Measurements from ENCODE around the gene FGGY. TPM values are rescaled to one million over a fixed set of nuclear protein-coding genes. Genes with fewer than 3 reads are reported as not detected.

Gene FGGY
- total and polyA plus RNA-seq, 4 donors, result 16.0 to 67.0 (median 43.4) TPM

DNA sequence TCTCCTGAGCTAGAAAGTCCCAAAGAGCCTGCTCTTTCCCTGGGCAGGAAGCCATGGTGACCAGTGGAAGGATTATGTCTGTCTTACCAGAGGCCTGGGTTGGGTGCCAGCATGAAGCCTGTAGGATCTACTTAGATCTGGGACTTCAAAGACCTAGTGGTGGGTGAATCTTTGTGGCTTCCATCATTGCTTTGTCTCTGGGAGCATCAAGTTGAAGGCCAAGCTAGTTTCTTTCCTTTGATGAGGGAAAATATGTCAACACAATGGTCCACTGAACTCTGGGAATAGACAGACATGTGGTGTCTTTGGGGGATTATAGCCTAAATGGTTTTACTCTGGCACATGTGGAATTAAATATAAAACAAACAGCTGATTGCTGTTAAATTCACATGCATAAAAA, 417.3 kb downstream of the FGGY start:
- Histone ChIP-seq H3K4me1 (ENCODE audit: control insufficient read depth in 4 of 4, insufficient read depth in 4 of 4, low read length in 3 of 4) (no peaks in the 10 kb centered on the region), H3K27me3 (ENCODE audit: control insufficient read depth in 4 of 4, insufficient read depth in 4 of 4, low read length in 3 of 4) (no peaks in the 10 kb centered on the region), H3K4me3 (ENCODE audit: low read depth in 1 of 3, low read length in 3 of 3) (no peak overlapping the region), H3K27ac (ENCODE audit: low read depth in 1 of 2, low read length in 2 of 2) (no peak overlapping the region), H3K9ac (ENCODE audit: low read depth in 1 of 2, low read length in 2 of 2) (no peak overlapping the region), H3K36me3 (ENCODE audit: control insufficient read depth in 4 of 4, insufficient read depth in 3 of 4, low read depth in 1 of 4, low read length in 3 of 4) (peaks cover 0 to 12% (median 0%) of the 10 kb centered on the region in 4 donors), H3K9me3 (ENCODE audit: control insufficient read depth in 4 of 4, low read length in 3 of 4) (no peaks in the 10 kb centered on the region)
- DNase-seq (ENCODE audit: low spot score), result no peak
- TF ChIP-seq, protein P1, sequence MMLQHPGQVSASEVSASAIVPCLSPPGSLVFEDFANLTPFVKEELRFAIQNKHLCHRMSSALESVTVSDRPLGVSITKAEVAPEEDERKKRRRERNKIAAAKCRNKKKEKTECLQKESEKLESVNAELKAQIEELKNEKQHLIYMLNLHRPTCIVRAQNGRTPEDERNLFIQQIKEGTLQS (IDR thresholded peaks at IDR 0.05), result no peak
- TF ChIP-seq HNF4G (IDR thresholded peaks at IDR 0.05) (no peak), EGR1 (IDR thresholded peaks at IDR 0.05; ENCODE audit: low read depth in 2 of 2) (no peak), TAF1 (conservative IDR thresholded peaks at IDR 0.05) (no peak)
- TF ChIP-seq, protein P2, sequence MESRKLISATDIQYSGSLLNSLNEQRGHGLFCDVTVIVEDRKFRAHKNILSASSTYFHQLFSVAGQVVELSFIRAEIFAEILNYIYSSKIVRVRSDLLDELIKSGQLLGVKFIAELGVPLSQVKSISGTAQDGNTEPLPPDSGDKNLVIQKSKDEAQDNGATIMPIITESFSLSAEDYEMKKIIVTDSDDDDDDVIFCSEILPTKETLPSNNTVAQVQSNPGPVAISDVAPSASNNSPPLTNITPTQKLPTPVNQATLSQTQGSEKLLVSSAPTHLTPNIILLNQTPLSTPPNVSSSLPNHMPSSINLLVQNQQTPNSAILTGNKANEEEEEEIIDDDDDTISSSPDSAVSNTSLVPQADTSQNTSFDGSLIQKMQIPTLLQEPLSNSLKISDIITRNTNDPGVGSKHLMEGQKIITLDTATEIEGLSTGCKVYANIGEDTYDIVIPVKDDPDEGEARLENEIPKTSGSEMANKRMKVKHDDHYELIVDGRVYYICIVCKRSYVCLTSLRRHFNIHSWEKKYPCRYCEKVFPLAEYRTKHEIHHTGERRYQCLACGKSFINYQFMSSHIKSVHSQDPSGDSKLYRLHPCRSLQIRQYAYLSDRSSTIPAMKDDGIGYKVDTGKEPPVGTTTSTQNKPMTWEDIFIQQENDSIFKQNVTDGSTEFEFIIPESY (IDR thresholded peaks at IDR 0.05), result no peak
- TF ChIP-seq, protein P3, sequence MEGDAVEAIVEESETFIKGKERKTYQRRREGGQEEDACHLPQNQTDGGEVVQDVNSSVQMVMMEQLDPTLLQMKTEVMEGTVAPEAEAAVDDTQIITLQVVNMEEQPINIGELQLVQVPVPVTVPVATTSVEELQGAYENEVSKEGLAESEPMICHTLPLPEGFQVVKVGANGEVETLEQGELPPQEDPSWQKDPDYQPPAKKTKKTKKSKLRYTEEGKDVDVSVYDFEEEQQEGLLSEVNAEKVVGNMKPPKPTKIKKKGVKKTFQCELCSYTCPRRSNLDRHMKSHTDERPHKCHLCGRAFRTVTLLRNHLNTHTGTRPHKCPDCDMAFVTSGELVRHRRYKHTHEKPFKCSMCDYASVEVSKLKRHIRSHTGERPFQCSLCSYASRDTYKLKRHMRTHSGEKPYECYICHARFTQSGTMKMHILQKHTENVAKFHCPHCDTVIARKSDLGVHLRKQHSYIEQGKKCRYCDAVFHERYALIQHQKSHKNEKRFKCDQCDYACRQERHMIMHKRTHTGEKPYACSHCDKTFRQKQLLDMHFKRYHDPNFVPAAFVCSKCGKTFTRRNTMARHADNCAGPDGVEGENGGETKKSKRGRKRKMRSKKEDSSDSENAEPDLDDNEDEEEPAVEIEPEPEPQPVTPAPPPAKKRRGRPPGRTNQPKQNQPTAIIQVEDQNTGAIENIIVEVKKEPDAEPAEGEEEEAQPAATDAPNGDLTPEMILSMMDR (IDR thresholded peaks at IDR 0.05; ENCODE audit: low read depth, low read length, missing input control), result no peak

DNA sequence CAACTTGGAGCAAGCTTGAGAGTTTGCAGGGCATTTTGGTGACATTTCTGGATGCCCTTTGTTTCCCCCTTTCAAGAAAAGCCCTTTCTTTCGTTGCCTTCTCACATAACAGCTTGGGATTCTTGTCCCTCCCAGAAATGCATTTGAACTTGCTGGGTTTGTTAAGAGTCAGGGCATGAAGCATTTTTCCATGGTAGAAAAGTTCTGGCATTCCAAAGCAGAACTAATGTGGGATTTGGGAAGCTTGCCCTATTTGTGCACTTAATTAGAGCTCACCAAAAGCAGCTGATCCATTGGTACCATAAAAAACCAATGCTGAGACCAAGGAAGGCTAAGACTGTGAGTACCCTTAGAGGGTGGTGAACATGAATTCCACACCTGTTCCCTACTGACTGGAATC, 418.1 kb downstream of the FGGY start:
- no peak for DNase-seq (ENCODE audit: low spot score)
- Histone ChIP-seq H3K4me1 (ENCODE audit: control insufficient read depth in 4 of 4, insufficient read depth in 4 of 4, low read length in 3 of 4) (no peaks in the 10 kb centered on the region), H3K9me3 (ENCODE audit: control insufficient read depth in 4 of 4, low read length in 3 of 4) (no peaks in the 10 kb centered on the region), H3K36me3 (ENCODE audit: control insufficient read depth in 4 of 4, insufficient read depth in 3 of 4, low read depth in 1 of 4, low read length in 3 of 4) (peaks cover 0 to 8% (median 0%) of the 10 kb centered on the region in 4 donors), H3K4me3 (ENCODE audit: low read depth in 1 of 3, low read length in 3 of 3) (no peak overlapping the region), H3K27ac (ENCODE audit: low read depth in 1 of 2, low read length in 2 of 2) (no peak overlapping the region), H3K27me3 (ENCODE audit: control insufficient read depth in 4 of 4, insufficient read depth in 4 of 4, low read length in 3 of 4) (no peaks in the 10 kb centered on the region), H3K9ac (ENCODE audit: low read depth in 1 of 2, low read length in 2 of 2) (no peak overlapping the region)
- TF ChIP-seq RAD21 (IDR thresholded peaks at IDR 0.05), result no peak
- no peak for TF ChIP-seq YY1 (IDR thresholded peaks at IDR 0.05)
- TF ChIP-seq EGR1 (IDR thresholded peaks at IDR 0.05; ENCODE audit: low read depth in 2 of 2), result no peak
- WGBS, result 93% methylated on average over 1 of the region's 1 CpG

DNA sequence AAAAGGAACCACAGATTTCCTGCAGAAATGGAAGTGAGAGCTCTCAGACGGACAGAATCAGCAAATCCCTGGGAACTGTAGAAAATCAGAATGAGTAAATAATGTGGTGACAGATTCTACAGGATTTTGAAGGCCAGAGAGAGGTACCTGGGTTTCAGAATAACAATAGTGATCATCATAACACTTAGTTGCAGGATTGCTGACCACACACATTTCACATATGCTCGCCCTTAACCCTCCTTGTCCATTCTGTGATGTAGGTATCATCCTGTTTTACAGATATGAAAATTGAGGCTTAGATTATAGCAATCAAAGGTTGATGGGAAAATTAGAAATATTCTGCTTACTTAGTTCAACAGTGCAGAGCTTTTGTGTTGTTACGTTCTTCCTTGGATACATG, 419.9 kb downstream of the FGGY start:
- TF ChIP-seq HNF4A (conservative IDR thresholded peaks at IDR 0.05) (no peak), RAD21 (IDR thresholded peaks at IDR 0.05) (no peak), JUND (IDR thresholded peaks at IDR 0.05) (no peak), FOXA2 (IDR thresholded peaks at IDR 0.05) (no peak), SP1 (IDR thresholded peaks at IDR 0.05) (no peak)
- TF ChIP-seq, protein P1 (IDR thresholded peaks at IDR 0.05), result no peak
- TF ChIP-seq, protein P4, sequence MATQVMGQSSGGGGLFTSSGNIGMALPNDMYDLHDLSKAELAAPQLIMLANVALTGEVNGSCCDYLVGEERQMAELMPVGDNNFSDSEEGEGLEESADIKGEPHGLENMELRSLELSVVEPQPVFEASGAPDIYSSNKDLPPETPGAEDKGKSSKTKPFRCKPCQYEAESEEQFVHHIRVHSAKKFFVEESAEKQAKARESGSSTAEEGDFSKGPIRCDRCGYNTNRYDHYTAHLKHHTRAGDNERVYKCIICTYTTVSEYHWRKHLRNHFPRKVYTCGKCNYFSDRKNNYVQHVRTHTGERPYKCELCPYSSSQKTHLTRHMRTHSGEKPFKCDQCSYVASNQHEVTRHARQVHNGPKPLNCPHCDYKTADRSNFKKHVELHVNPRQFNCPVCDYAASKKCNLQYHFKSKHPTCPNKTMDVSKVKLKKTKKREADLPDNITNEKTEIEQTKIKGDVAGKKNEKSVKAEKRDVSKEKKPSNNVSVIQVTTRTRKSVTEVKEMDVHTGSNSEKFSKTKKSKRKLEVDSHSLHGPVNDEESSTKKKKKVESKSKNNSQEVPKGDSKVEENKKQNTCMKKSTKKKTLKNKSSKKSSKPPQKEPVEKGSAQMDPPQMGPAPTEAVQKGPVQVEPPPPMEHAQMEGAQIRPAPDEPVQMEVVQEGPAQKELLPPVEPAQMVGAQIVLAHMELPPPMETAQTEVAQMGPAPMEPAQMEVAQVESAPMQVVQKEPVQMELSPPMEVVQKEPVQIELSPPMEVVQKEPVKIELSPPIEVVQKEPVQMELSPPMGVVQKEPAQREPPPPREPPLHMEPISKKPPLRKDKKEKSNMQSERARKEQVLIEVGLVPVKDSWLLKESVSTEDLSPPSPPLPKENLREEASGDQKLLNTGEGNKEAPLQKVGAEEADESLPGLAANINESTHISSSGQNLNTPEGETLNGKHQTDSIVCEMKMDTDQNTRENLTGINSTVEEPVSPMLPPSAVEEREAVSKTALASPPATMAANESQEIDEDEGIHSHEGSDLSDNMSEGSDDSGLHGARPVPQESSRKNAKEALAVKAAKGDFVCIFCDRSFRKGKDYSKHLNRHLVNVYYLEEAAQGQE (IDR thresholded peaks at IDR 0.05), result no peak
- TF ChIP-seq, protein P5, sequence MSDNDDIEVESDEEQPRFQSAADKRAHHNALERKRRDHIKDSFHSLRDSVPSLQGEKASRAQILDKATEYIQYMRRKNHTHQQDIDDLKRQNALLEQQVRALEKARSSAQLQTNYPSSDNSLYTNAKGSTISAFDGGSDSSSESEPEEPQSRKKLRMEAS (IDR thresholded peaks at IDR 0.05), result no peak
- Histone ChIP-seq H3K4me1 (ENCODE audit: control insufficient read depth in 4 of 4, insufficient read depth in 4 of 4, low read length in 3 of 4) (no peaks in the 10 kb centered on the region), H3K36me3 (ENCODE audit: control insufficient read depth in 4 of 4, insufficient read depth in 3 of 4, low read depth in 1 of 4, low read length in 3 of 4) (peaks cover 0 to 8% (median under 1%) of the 10 kb centered on the region in 4 donors), H3K27ac (ENCODE audit: low read depth in 1 of 2, low read length in 2 of 2) (no peak overlapping the region), H3K9me3 (ENCODE audit: control insufficient read depth in 4 of 4, low read length in 3 of 4) (no peaks in the 10 kb centered on the region), H3K27me3 (ENCODE audit: control insufficient read depth in 4 of 4, insufficient read depth in 4 of 4, low read length in 3 of 4) (no peaks in the 10 kb centered on the region), H3K9ac (ENCODE audit: low read depth in 1 of 2, low read length in 2 of 2) (no peak overlapping the region), H3K4me3 (ENCODE audit: low read depth in 1 of 3, low read length in 3 of 3) (no peak overlapping the region)
- WGBS, result 93% methylated on average over 3 of the region's 3 CpGs
- DNase-seq (ENCODE audit: low spot score), result no peak

All from liver (tissue), 9 donors.